Sigmoid colon (tissue), 4 donors: Measurements from ENCODE around the gene ADAMTS6.

Experiments used
- EP300 ChIP-seq, 4 donors: sonication (generic); formaldehyde crosslinking; IDR thresholded peaks; one replicate each; pipeline ENCODE4 v1.6.1; 2017; ENCODE audit warnings: antibody characterized with exemption in 4 of 4
- POLR2A ChIP-seq, 2 donors: fragments of 450-650 bp; IDR thresholded peaks; one replicate each; pipeline ENCODE4 v1.6.1; 2016; ENCODE audit warnings: antibody characterized with exemption in 2 of 2, mild to moderate bottlenecking in 2 of 2, moderate library complexity in 2 of 2
- TF ChIP-seq, protein P1 (sequence below), 4 experiments: fragments of 450-650 bp in 3 of 4; fragments of 200-600 bp in 1 of 4; IDR thresholded peaks; one replicate each; pipeline ENCODE4 v1.5.1; 2016 to 2019; ENCODE audit warnings: antibody characterized with exemption in 4 of 4, mild to moderate bottlenecking in 3 of 4, moderate library complexity in 2 of 4

DNA sequence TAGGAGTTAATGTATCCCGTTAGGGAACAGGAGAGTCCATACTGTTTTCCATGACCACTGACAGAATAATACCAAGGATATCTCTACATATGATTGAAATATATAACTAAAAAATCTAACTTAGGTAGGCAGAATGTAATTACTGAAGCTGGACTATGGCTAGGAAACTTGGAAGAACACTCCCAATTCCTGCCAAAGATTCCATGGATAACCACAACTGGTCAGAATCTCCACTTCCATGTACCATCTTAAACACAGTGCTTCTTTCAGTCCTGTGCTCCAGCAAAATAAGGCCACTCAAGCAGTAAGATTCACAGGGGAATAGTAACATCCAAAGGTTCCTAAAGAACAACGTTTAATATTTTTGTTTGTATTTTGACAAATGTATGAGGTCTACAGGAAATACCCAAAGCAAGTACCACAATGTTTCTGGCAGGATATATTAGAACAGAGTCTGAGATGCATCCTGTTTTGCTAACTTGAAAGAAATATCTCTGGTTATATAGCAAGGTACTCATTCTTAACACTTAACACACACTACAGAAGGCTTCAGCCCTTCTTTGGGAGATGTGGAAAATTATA lies 295.0 kb downstream of the ADAMTS6 start:
- TF ChIP-seq EP300 (IDR thresholded peaks at IDR 0.05) (no peak), POLR2A (IDR thresholded peaks at IDR 0.05) (no peak)
- TF ChIP-seq, protein P1, sequence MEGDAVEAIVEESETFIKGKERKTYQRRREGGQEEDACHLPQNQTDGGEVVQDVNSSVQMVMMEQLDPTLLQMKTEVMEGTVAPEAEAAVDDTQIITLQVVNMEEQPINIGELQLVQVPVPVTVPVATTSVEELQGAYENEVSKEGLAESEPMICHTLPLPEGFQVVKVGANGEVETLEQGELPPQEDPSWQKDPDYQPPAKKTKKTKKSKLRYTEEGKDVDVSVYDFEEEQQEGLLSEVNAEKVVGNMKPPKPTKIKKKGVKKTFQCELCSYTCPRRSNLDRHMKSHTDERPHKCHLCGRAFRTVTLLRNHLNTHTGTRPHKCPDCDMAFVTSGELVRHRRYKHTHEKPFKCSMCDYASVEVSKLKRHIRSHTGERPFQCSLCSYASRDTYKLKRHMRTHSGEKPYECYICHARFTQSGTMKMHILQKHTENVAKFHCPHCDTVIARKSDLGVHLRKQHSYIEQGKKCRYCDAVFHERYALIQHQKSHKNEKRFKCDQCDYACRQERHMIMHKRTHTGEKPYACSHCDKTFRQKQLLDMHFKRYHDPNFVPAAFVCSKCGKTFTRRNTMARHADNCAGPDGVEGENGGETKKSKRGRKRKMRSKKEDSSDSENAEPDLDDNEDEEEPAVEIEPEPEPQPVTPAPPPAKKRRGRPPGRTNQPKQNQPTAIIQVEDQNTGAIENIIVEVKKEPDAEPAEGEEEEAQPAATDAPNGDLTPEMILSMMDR (IDR thresholded peaks at IDR 0.05): no peak
